GM18867 (cell line): Measurements from ENCODE around the gene DNAAF2.
A peak's percentile ranks its signal among the peaks of the same experiment; 100 is the strongest.
"Not testable (repeated sequence)": the region's sequence is repeated elsewhere in the genome, so short reads cannot be mapped to it uniquely, and the experiment has no call there.

ENCODE experiments used
- ATAC-seq: cut with Tn5 transposase; IDR thresholded peaks from one replicate; pipeline ENCODE4 v1.9.1; 2021; ENCODE audit warnings: mild to moderate bottlenecking, moderate library complexity; ENCODE audit not compliant: unreplicated experiment

The DNAAF2 gene

DNA sequence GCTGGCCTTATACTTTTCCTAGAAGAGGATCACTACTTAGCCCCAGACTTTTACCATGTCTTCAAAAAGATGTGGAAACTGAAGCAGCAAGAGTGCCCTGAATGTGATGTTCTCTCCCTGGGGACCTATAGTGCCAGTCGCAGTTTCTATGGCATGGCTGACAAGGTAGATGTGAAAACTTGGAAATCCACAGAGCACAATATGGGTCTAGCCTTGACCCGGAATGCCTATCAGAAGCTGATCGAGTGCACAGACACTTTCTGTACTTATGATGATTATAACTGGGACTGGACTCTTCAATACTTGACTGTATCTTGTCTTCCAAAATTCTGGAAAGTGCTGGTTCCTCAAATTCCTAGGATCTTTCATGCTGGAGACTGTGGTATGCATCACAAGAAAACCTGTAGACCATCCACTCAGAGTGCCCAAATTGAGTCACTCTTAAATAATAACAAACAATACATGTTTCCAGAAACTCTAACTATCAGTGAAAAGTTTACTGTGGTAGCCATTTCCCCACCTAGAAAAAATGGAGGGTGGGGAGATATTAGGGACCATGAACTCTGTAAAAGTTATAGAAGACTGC is 12.9 kb downstream of the DNAAF2 start:
- no peak for ATAC-seq

DNA sequence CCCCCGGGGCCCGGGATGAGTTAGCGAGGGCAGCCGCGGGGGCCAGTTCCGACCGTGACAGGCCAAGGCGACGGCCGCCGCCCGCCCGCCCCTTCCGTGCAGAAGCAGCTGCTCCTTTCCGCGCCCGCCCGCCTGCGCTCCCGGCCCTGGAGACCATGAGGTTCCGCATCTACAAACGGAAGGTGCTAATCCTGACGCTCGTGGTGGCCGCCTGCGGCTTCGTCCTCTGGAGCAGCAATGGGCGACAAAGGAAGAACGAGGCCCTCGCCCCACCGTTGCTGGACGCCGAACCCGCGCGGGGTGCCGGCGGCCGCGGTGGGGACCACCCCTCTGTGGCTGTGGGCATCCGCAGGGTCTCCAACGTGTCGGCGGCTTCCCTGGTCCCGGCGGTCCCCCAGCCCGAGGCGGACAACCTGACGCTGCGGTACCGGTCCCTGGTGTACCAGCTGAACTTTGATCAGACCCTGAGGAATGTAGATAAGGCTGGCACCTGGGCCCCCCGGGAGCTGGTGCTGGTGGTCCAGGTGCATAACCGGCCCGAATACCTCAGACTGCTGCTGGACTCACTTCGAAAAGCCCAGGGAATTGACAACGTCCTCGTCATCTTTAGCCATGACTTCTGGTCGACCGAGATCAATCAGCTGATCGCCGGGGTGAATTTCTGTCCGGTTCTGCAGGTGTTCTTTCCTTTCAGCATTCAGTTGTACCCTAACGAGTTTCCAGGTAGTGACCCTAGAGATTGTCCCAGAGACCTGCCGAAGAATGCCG is 13.7 kb downstream of the DNAAF2 start:
- peak; percentile 24 for ATAC-seq

DNA sequence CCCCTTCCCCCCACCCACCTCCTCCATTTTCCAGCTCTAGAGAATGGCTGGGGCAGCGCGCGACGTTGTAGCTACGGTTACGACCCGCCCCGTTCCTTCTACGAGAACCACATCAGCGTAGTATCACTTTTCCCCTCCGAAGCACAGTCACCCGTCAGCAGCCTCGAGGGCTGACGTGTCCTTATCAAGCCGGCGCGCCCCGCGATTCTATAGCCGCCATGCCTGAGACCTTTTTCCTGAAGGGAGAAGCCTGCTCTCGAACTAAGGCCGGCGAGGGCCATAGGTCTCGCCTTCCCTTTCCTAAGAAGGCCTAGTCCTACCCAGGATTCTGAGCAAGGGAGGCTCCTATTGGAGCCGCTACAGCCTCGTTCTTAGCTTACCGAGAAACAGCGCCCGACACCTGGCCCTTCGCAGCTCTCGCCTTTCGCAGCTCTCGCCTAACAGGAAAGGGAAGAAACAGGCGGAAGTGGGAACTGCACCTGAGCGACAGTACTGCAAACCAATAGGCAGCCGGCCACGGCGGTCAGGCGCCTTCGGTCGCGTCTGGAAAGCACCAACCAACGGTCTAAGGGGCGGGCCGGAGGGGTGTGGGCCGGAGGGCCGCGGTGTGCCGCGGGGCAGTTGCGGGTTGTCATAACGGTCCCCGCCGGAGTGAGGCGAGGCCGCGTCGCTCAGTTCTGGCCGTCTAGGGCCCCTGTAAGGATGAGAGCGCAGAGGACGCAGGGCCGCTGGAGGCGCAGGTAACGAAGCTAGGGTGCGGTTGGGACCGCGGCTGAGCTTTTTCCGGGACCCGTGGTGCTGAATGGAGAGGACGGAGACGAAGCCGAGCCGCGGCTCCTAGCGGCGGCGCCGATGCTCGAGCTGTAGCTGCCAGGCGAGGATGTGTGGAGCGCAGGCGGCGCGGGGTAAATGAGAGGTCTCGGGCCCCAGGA is 14.6 kb downstream of the DNAAF2 start, which contains the start of the genes MGAT2 and RPL36AL:
Gene MGAT2 (plus strand): TSS at position 618 of the 932 bp plus-strand sequence. CDS start 470 bp downstream, outside the sequence.
Gene RPL36AL (minus strand): TSS at position 445 of the 932 bp plus-strand sequence. CDS start 1,522 bp downstream, outside the sequence.
- ATAC-seq = peak; percentile 94

DNA sequence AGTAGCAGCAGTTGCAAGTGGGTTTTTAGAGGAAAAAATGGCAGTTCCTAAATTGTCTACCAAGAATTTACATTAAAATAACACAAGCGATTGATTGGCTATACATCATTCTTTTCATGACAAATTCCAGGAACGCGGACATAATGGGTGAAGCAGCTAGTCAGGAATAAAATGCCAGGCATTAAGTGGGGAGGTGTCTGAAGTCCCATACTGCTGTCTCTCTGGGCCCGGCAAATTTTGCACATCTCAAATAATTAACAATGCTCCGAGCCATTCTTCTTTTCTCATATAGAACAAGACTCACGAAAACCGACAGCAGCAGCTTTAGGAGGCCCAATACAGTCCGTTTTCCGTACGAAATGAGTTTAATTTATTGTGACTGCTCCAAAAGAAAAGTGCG is 15.3 kb downstream of the DNAAF2 start:
- no peak for ATAC-seq

DNA sequence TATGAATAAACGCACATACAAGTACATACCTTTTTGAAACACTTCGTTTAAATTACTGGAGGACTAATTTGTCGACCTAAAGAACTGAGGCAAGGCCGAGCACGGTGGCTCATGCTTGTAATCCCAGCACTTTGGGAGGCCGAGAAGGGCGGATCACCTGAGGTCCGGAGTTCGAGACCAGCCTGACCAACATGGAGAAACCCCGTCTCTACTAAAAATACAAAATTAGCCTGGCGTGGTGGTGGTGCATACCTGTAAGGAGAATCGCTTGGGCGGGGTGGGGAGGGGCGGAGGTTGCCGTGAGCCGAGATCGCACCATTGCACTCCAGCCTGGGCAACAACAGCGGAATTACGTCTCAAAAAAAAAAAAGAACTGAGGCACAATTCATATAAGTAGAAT is 15.8 kb downstream of the DNAAF2 start:
- ATAC-seq = not testable (repeated sequence)

DNA sequence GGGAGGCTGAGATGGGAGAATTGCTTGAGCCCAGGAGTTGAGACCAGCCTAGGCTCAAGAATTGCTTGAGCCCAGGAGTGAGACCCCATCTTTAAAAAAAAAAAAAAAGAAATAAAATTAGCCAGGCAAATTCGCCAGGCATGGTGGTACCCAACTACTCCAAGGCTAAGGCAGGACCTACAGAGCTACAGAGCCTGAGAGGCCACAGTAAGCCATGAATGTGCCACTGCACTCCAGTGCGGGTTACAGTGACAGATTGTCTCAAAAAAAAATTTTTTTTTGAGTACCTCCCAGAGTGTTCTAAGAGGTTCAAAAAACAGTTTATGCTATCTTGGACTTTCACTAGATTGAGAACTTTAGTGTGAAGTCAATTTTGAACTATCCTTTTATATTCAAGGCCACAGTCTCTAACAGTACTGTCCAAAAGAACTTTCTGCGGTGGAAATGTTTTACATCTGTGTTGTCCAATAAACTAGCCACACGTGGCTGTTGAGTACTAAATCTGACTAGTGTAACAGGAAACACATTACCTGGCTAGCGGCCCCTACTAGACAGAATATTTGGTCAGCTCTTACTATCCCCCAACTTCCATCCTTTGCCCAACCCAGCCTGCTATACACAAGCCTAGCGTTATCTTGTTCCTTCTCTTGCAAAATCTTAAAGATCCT is 17.1 kb downstream of the DNAAF2 start:
- no peak for ATAC-seq

DNA sequence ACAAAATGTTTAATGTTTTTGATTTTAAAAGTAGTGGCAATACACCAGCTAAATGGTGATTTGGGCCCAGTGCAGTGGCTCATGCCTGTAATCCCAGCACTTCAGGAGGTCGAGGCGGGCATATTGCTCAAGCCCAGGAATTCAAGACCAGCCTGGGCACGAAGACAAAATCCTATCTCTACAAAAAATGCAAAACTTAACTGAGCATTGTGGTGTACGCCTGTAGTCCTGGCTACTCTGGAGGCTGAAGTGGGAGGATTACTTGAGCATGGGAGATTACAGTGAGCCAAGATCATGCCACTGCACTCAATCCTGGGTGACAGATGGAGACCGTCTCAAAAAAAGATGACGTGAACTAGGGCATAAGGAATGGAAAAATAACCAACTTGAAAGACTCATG is 19.3 kb downstream of the DNAAF2 start:
- ATAC-seq = no peak

DNA sequence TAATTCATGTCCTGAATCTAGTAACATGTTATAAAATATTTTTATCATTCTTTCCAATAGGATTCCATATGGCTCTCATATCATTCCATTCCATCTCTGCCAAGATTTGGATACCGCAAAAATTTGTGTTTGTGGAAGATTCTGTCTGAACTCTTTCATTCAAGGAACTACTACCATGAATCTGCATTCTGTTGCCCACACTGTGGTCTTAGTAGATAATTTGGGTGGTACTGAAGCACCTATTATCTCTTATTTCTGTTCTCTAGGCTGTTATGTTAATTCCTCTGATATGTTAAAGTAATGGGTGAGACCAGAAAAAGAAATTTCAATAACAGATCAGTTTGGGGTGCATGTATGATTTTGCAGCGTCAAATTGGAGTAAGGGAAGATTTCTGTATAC is 20.8 kb downstream of the DNAAF2 start:
- ATAC-seq = no peak

DNA sequence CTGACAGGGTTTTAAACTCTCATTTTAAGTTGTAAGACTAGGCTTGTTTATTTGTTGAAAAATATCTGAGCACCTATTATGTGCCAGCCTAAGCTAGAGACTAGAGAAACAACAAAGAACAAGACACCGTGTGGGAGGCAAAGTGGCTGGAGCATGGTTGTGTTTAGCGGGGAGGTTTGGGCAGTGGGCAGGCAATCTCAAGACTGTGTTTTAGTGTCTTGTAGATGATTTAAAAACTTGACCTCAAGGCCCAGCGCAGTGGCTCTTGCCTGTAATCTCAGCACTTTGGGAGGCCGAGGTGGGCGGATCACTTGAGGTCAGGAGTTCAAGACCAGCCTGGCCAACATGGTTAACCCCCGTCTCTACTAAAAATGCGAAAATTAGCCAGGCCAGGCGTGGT is 22.4 kb downstream of the DNAAF2 start:
- ATAC-seq = no peak

DNA sequence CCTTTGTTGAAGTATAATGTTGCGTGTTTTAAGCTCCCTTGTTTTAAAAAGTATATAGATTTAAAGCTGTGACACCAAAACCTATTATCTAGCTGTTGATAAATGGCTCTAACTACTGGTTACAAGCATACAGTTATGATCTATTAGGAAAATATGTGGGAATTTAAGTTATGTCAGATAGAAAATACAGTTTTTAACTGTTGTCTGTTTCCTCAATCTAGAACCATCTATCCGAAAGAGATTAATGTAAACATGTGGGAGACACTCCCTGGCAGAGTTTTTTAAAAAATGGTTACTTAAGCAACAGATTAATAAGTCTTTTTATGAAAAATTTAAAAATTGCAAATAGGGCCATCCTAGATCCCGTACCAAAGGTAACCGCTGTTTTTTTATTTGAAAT is 22.8 kb downstream of the DNAAF2 start:
- no peak for ATAC-seq

DNA sequence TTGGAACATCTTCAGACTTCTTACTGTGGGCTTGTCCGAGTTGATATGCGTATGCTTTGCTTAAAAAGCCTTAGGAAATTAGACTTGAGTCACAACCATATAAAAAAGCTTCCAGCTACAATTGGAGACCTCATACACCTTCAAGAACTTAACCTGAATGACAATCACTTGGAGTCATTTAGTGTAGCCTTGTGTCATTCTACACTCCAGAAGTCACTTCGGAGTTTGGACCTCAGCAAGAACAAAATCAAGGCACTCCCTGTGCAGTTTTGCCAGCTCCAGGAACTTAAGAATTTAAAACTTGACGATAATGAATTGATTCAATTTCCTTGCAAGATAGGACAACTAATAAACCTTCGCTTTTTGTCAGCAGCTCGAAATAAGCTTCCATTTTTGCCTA is 27.5 kb downstream of the DNAAF2 start:
- ATAC-seq = no peak

DNA sequence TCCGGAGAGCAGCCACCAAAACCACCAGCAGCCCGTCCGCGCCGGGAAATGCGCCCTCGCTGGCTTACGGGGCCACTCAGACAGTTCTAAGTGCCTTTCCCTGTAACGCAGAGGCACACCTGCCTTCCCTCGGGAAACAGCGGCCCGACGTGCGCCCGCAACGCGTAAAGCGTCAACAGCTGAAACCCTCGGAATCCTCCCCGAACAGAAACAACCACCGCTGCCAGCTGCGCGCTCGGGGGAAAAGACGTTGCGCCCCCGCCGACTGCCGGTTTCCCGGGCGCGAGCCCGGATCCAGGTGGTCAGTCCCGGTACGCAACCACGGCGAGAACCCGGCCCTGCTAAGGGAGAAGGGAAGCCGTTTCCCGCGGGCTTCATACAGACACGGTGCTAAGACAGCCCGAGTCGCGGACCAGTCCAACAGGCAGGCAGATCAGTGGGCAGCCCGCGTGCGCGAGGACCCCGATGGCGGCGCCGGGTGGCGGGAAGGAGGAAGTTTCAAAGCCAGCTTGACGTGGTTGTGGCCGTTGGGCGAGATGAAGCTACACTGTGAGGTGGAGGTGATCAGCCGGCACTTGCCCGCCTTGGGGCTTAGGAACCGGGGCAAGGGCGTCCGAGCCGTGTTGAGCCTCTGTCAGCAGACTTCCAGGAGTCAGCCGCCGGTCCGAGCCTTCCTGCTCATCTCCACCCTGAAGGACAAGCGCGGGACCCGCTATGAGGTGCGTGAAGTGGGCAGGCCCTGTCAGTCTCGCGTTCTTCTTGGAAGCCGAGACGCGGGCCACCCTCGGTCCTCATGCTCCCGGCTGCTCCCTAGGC is 36.4 kb downstream of the DNAAF2 start, which contains the start of gene LRR1:
Gene LRR1 (plus strand): TSS at position 456 of the 816 bp plus-strand sequence. CDS start 81 bp downstream, at position 537.
- ATAC-seq = peak; percentile 52

DNA sequence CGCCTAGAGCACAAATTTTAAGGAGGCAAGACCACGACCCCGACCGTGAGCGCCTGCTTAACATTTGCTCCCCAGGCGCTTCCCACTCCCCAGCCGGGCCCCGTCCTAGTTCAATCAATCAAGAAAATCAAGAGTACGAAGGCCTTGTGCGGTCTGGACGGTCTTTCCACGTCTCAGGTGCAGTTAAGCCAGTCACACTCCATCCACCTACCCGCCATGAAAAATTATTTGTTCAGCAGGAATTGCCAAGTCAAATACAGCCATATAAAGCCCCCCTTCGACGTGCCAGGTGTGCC is 36.9 kb downstream of the DNAAF2 start:
- peak; percentile 1 for ATAC-seq

DNA sequence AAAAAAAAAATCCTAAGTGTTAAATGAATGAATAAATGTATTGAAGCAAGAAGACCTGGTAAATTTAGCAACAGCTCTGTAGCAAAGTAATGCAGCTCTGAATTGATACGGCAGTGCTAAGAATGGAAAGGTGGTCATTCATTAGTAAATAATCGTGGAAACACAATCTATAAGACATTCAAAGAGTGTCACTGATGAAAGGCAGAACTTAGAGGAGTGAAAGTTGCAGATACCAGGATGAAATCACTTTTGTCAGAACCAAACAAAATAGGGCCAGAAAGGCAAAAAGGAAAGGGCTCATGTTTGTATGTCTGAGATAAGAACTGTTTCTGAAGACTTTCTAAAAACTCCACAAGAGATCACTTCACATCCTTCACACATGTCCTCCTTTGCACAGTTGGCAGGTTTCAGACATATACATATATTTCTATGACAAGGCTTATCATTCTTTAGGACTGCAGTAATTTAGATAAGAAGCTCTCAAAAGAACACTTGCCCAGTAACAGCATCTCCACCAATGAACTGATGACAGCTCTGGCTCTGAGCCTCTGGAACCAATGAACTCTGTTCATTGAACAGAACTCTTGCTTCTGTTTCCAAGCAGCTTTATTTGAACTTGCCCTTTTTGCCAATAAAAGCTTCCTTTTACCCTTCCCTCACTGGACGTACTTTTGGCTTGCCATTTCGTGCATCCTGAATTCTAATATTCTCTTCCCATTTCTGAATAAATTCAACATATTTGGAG is 40.5 kb downstream of the DNAAF2 start:
- ATAC-seq = no peak

DNA sequence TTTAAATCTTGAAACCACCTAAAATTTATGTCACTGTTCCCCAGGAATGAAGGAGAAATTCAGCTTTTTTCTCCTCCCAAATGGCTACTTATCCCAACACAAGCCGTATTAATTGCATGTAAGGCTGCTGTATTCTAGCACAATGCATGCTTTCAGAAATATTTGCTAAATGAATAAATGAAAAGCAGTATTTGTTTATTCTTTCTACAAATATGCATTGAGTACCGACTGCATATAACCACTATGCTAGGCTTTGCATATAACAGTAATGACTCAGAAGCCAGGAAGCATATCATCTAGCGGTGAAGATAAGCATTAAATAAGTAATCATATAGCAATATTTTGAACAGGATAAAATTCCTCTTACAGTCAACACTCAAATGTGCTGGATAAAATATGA is 42.0 kb downstream of the DNAAF2 start:
- no peak for ATAC-seq

DNA sequence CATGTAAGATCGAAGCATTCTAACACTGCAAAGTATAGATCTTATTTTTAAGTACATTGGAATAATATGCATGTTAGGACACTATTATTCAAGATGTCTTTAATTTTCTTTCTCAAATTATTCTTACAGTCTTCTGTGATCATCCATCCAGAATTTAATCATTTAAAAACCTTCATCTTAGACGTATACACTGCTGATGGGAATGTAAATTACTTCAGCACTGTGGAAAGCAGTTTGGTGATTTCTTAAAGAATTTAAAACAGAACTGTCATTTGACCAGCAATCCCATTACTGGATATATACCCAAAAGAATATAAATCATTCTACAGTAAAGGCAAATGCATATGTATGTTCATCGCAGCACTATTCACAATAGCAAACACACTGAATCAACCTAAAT is 45.7 kb downstream of the DNAAF2 start:
- ATAC-seq = no peak

DNA sequence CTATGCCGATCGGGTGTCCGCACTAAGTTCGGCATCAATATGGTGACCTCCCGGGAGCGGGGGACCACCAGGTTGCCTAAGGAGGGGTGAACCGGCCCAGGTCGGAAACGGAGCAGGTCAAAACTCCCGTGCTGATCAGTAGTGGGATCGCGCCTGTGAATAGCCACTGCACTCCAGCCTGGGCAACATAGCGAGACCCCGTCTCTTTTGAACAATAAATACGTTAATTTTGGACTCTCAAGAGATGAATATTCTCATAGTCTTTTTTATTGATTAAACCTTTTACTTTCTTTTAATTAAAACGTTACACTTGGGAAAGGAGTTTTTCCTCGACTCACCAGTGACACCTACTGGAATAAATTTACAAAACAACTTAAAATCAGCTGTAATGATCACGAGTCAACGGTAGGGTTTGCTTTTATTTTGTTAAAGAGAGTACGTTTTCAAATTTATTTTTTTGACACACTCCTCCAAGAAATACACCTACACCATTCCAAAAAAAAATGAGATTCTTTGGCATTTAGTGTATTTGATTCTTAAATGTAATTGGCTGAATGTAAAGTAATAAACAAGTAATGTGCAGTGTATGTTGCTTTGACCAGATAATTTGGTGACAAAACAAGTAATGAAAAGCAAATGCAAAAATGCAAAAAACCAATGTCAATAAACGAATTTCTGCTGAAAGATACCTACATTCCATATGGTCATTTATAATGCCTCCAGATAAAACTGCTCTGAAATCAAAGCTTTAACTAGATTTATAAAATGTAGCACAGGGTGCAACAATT is 48.2 kb downstream of the DNAAF2 start:
- peak; percentile 36 for ATAC-seq

DNA sequence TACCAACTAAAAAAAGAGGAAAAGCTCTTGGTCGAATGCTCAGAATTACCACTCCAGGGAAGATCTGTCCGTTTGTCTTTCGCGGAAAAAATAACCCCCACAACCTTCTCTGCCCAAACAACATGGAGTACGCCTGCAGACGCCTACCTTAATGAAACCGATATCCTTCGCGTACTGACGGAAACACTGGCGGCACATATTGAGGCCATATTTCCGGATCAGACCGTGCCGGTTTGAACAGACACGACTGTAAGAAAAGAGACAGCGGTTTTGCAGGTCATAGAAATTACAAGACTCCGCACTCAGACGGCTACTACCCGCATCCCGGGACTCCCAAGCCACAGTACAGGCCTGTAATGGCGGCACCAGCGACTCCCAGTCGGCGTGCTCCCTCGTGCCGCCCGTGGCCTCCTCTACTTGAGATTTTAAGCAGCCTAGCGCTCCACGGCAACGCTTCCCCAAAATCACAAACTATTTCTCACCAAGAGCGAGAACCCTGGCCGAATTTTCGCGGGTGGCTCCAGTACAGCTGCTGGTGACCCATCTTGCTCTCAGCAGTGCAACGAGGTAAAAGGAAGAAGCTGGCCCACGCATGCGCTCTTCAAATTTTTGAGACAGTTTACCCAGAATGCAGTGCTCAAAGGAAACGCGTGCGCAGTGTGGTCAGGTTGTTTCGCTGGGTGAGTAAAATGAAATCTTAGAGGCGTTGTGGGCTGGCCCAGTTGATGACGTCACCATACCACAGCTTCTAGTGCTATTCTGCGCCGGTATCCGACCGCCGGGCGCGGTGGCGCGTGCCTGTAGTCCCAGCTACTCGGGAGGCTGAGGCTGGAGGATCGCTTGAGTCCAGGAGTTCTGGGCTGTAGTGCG is 49.0 kb downstream of the DNAAF2 start, which contains the start of gene RPS29:
Gene RPS29 (minus strand): TSS at position 578 of the 870 bp plus-strand sequence. CDS start 34 bp downstream, at position 544.
- peak; percentile 87 for ATAC-seq
